HEK293 (cell line): ENCODE data around the gene CHAC1.

Source experiments
- CTCF ChIA-PET: fragments of 350-600 bp; formaldehyde crosslinking; extraction: SDS; loops from one replicate; lab custom pipeline; 2021; ENCODE audit warnings: antibody characterized with exemption; lab: Yijun Ruan, JAX
- POLR2A ChIA-PET: fragments of 300-600 bp; formaldehyde crosslinking; extraction: SDS; loops from one replicate; lab custom pipeline; 2020; ENCODE audit warnings: antibody characterized with exemption, inconsistent platforms; lab: Yijun Ruan, JAX
- H3K27ac ChIP-seq: fragments of 200-500 bp; sonication (Bioruptor generic); 2 replicates; pipeline ENCODE4 v1.5.1; 2014; ENCODE audit warnings: low read depth, low read length, control low read depth, inconsistent platforms; ENCODE audit errors: extremely low read depth
- H3K36me3 ChIP-seq, 2 experiments: fragments of 200-500 bp in 1 of 2; sonication (Bioruptor generic) in 1 of 2; 1 replicate in 1 of 2; 2 replicates in 1 of 2; pipeline ENCODE4 v1.5.1; 2014 to 2017; ENCODE audit warnings: inconsistent platforms in 2 of 2, low read length in 2 of 2; ENCODE audit not compliant: control insufficient read depth in 2 of 2, insufficient read depth in 1 of 2
- H3K4me1 ChIP-seq: fragments of 200-500 bp; sonication (Bioruptor generic); 2 replicates; pipeline ENCODE4 v1.5.1; 2014; ENCODE audit warnings: mild to moderate bottlenecking, low read length, inconsistent platforms; ENCODE audit not compliant: control insufficient read depth, insufficient read depth
- H3K4me3 ChIP-seq: 2 replicates; pipeline ENCODE4 v1.5.1; 2011; ENCODE audit warnings: low read depth, mild to moderate bottlenecking, control low read depth, low read length, moderate library complexity
- H3K9me3 ChIP-seq: fragments of 200-500 bp; sonication (Bioruptor generic); 2 replicates; pipeline ENCODE4 v1.5.1; 2014; ENCODE audit warnings: low read depth, low read length, inconsistent platforms; ENCODE audit not compliant: control insufficient read depth, insufficient read depth
- AEBP2 ChIP-seq: fragments of 450-650 bp; formaldehyde crosslinking; IDR thresholded peaks from 2 replicates; pipeline ENCODE4 v1.5.1; 2016; ENCODE audit warnings: missing biosample characterization, missing genetic modification characterization, borderline replicate concordance
- INSM2 ChIP-seq: fragments of 450-650 bp; formaldehyde crosslinking; IDR thresholded peaks from 2 replicates; pipeline ENCODE4 v1.5.1; 2016; ENCODE audit warnings: missing biosample characterization, missing genetic modification characterization
- REST ChIP-seq: fragments of 450-650 bp; formaldehyde crosslinking; IDR thresholded peaks from 2 replicates; pipeline ENCODE4 v1.5.1; 2016; ENCODE audit warnings: missing biosample characterization, missing genetic modification characterization
- SP2 ChIP-seq: fragments of 450-650 bp; formaldehyde crosslinking; IDR thresholded peaks from 2 replicates; pipeline ENCODE4 v1.5.1; 2016; ENCODE audit warnings: missing biosample characterization, missing genetic modification characterization
- ZBTB6 ChIP-seq: fragments of 450-650 bp; formaldehyde crosslinking; IDR thresholded peaks from 2 replicates; pipeline ENCODE4 v1.5.1; 2017; ENCODE audit warnings: missing biosample characterization, missing genetic modification characterization
- ZBTB8A ChIP-seq: fragments of 450-650 bp; formaldehyde crosslinking; IDR thresholded peaks from 2 replicates; pipeline ENCODE4 v1.5.1; 2016; ENCODE audit warnings: missing biosample characterization, missing genetic modification characterization
- ZFP37 ChIP-seq: fragments of 450-650 bp; formaldehyde crosslinking; IDR thresholded peaks from 2 replicates; pipeline ENCODE4 v1.5.1; 2016; ENCODE audit warnings: missing biosample characterization, missing genetic modification characterization
- ZNF121 ChIP-seq: fragments of 450-650 bp; formaldehyde crosslinking; IDR thresholded peaks from 2 replicates; pipeline ENCODE4 v1.5.1; 2016; ENCODE audit warnings: missing biosample characterization, missing genetic modification characterization
- ZNF132 ChIP-seq: fragments of 450-650 bp; formaldehyde crosslinking; IDR thresholded peaks from 2 replicates; pipeline ENCODE4 v1.5.1; 2017; ENCODE audit warnings: missing biosample characterization, missing genetic modification characterization, borderline replicate concordance
- ZNF18 ChIP-seq: fragments of 450-650 bp; formaldehyde crosslinking; IDR thresholded peaks from 2 replicates; pipeline ENCODE4 v1.5.1; 2016; ENCODE audit warnings: missing biosample characterization, missing genetic modification characterization
- ZNF214 ChIP-seq: fragments of 450-650 bp; formaldehyde crosslinking; IDR thresholded peaks from 2 replicates; pipeline ENCODE4 v1.5.1; 2017; ENCODE audit warnings: missing biosample characterization, mild to moderate bottlenecking, missing genetic modification characterization, borderline replicate concordance
- ZNF223 ChIP-seq: fragments of 450-650 bp; formaldehyde crosslinking; IDR thresholded peaks from 2 replicates; pipeline ENCODE4 v1.5.1; 2016; ENCODE audit warnings: missing biosample characterization, missing genetic modification characterization
- ZNF366 ChIP-seq: fragments of 450-650 bp; formaldehyde crosslinking; conservative IDR thresholded peaks from 2 replicates; pipeline ENCODE4 v1.5.1; 2016; ENCODE audit warnings: missing biosample characterization, missing genetic modification characterization
- ZNF449 ChIP-seq: fragments of 450-650 bp; formaldehyde crosslinking; IDR thresholded peaks from 2 replicates; pipeline ENCODE4 v1.5.1; 2017; ENCODE audit warnings: missing biosample characterization, mild to moderate bottlenecking, missing genetic modification characterization, moderate library complexity
- ZNF473 ChIP-seq: fragments of 450-650 bp; formaldehyde crosslinking; IDR thresholded peaks from 2 replicates; pipeline ENCODE4 v1.5.1; 2017; ENCODE audit warnings: missing biosample characterization, missing genetic modification characterization
- ZNF639 ChIP-seq: fragments of 450-650 bp; formaldehyde crosslinking; IDR thresholded peaks from 2 replicates; pipeline ENCODE4 v1.5.1; 2016; ENCODE audit warnings: missing biosample characterization, missing genetic modification characterization
- ZNF701 ChIP-seq: fragments of 450-650 bp; formaldehyde crosslinking; IDR thresholded peaks from 2 replicates; pipeline ENCODE4 v1.5.1; 2016; ENCODE audit warnings: missing biosample characterization, missing genetic modification characterization
- ZNF843 ChIP-seq: fragments of 450-650 bp; formaldehyde crosslinking; IDR thresholded peaks from 2 replicates; pipeline ENCODE4 v1.5.1; 2016; ENCODE audit warnings: missing biosample characterization, missing genetic modification characterization

CHAC1 gene

GRCh38 chr15:40909662-40910630, 43.3 kb upstream of the CHAC1 start:
- no peaks in the 10 kb centered on the region for H3K9me3 ChIP-seq
- no peak overlapping the region for H3K27ac ChIP-seq
- CTCF ChIA-PET: interaction anchor here (1.1 to 3.1 kb wide), 5 partner anchors 14 to 112 kb away, joined by 3 to 18 read pairs (median 5); no protein-coding TSS in a partner anchor
- no peak overlapping the region for H3K4me3 ChIP-seq
- H3K4me1 ChIP-seq: peaks cover 2% of the 10 kb centered on the region; the same call in 1 of the 2 replicates
- POLR2A ChIA-PET: no interaction called here
- peaks cover 0 to 1% of the 10 kb centered on the region in 2 experiments; a peak in 1 of 3 replicates for H3K36me3 ChIP-seq
- TF ChIP-seq ZNF18 (tag by site-specific recombination): no peak
- TF ChIP-seq REST (tag by site-specific recombination): no peak
- TF ChIP-seq ZNF223 (tag by site-specific recombination): no peak
- no peak for TF ChIP-seq ZBTB6 (tag by site-specific recombination)

- ChIA-PET CTCF (interaction anchor here (0.6 to 1.5 kb wide), 3 partner anchors 18 to 111 kb away, joined by 3 read pairs; partner anchors contain the start of gene DLL4), POLR2A (no interaction called here)
- peaks cover 2% of the 10 kb centered on the region; the same call in 1 of the 2 replicates for H3K4me1 ChIP-seq
- H3K4me3 ChIP-seq: no peak overlapping the region
- no peaks in the 10 kb centered on the region for H3K9me3 ChIP-seq
- H3K27ac ChIP-seq: no peak overlapping the region
- no peaks in the 10 kb centered on the region for H3K36me3 ChIP-seq
- no peak for TF ChIP-seq ZNF366 (tag by site-specific recombination)
- TF ChIP-seq ZNF214 (tag by site-specific recombination): no peak
- no peak for TF ChIP-seq ZNF132 (tag by site-specific recombination)
- TF ChIP-seq SP2 (tag by site-specific recombination): no peak
- no peak for TF ChIP-seq ZNF473 (tag by site-specific recombination)
- TF ChIP-seq ZNF843: no peak
- no peak for TF ChIP-seq AEBP2 (tag by site-specific recombination)
- no peak for TF ChIP-seq ZNF639
- no peak for TF ChIP-seq ZNF121
- TF ChIP-seq ZBTB8A (tag by site-specific recombination): no peak
- TF ChIP-seq INSM2 (tag by site-specific recombination): no peak
- TF ChIP-seq ZNF449 (tag by site-specific recombination): no peak
- TF ChIP-seq ZFP37: no peak
- TF ChIP-seq ZNF701: no peak
These were observed 42.1 kb upstream of the CHAC1 start for GRCh38 chr15:40911141-40911540.
